H4 (cell line): Measurements from ENCODE around the gene ENPP1. TPM values are rescaled to one million over a fixed set of nuclear protein-coding genes. Genes with fewer than 3 reads are reported as not detected.

Experiments used
- DNase-seq: peaks from one replicate; pipeline ENCODE4 v3.0.0-alpha.2; 2015; ENCODE audit warnings: low spot score
- total RNA-seq: library from RNA; depleted of rRNA; stranded (reverse); fragments of >200 nt; shearing (Covaris generic); gene quantifications from 2 replicates; pipeline ENCODE4 v1.2.3, GENCODE V29; 2014; rRNA removed

The ENPP1 gene
- 32.2 and 39.5 TPM in 2 replicates for total RNA-seq

DNA sequence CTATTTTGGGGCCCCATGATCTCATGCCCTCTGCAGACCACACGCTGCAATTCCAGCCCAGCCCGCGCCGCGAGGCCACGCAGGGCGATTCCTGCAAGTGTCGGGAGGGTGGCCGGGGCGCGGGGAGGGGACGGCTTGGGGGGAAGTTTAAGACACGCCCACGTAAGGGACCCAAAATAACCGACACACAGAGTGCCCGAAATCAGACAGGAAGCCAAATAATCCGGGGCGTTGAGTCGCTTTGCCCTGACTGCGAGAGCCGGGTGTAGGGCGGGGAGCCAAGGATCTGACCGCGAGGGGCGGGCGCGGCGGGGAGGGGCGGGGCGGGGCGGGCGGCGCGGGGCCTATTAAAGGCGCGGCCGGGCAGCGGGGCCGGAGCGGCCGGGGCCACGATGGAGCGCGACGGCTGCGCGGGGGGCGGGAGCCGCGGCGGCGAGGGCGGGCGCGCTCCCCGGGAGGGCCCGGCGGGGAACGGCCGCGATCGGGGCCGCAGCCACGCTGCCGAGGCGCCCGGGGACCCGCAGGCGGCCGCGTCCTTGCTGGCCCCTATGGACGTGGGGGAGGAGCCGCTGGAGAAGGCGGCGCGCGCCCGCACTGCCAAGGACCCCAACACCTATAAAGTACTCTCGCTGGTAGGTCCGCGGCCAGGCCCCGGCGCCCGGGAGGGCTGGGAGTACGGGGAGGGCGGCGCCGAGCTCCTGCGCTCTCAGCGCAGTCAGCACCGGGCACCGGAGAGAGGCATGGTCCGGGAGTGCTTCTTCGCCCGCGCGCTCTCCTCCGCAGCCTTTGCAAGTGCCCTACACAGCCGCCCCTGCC is at the start of gene ENPP1:
Gene ENPP1 (plus strand): TSS at position 377 of the 816 bp plus-strand sequence. CDS start 16 bp downstream, at position 393.
- peak; percentile 42 for DNase-seq

DNA sequence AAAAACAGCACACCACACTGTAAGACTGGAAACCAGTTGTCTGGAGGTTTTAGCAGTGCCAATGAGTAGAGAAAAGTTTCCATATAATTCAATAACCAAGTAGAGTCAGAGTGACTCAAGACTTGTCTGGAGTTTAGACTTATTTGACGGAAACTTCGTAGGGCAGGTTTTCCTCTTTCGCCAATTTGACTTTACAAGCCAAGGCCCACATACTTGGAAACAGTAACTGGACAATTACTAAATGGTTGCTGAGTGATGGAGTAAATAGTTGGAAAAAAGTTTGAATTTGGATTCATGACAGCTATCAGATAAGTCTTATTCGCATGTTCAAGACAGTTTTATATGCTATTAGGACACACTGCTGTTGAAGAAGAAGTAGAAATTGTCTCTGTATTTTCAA is 48.9 kb upstream of the ENPP1 start:
- no peak for DNase-seq

DNA sequence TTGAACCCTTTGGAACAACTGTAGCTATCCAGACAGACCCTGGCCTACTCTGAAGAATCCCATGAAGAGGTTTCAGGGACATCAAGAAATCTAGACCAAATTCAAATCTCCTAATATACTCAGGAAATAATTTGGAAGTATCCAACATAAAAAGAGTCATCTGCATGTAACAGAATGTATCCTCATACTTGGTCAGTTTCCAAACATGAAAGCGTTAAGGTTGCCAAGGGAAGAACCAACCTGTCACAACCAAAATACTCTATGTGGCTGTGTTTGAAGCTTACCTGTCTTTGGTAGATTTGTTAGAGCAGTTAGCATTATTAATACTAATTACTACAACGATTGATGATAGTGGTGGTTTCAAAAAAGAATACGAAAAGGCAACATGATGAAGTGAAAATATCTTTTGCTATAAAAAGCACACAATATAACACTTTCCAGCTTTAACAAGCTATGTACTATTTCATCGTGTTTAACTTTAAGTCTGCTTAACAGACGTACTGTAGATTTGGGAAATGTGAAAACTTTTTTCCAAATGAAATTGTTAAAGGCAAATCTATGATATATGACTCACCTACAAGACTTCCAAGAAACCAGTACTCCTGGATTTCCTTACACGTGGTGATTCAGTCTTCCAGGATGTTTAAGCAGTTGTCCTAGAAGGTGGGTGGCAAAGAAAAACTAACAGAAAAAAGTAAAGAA is 46.6 kb upstream of the ENPP1 start:
- DNase-seq, result no peak

GRCh38 chr6:131761762-131762067 is 46.1 kb upstream of the ENPP1 start:
- no peak for DNase-seq

DNA sequence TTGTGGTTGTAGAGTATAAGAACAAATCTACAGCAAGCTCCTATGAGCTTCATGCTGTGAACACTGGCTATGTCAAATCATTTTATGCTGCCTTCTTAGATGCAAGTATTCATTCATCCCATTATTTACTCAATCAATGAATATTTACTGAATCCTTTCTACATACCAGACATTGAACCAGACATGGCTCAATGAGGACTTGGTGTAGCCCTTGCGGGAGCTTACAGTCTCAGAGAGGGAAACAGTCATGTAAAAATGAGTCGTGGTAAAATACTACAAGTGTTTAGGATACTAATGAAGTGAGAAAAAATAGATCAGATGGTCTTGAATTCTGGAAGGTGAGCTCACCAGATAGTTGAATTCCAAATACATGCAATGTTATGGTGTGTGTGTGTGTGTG is 44.8 kb upstream of the ENPP1 start:
- no peak for DNase-seq

DNA sequence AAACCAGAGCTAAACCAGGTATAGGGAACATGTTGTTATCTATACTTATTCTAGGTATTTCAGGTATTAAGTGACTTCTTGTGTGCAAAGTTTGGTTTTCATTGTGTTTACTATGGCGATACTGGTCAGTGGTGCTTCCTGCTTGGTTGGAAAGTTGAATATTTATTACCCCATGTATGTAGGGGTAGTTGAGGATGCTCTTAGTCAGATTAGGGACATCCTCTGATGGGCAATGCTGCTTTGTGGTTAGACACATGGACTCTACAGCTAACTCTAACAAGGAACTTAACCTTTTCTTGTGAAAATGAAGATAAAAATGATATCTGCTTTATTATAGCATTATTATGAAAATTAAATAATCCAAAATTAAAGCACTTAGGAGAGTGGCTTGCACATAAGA is 44.1 kb upstream of the ENPP1 start:
- DNase-seq, result no peak

- no peak for DNase-seq
Measured at GRCh38 chr6:131764350-131764749, 43.5 kb upstream of the ENPP1 start.

GRCh38 chr6:131765081-131765803 is 42.6 kb upstream of the ENPP1 start:
- DNase-seq, result peak; percentile 72

DNA sequence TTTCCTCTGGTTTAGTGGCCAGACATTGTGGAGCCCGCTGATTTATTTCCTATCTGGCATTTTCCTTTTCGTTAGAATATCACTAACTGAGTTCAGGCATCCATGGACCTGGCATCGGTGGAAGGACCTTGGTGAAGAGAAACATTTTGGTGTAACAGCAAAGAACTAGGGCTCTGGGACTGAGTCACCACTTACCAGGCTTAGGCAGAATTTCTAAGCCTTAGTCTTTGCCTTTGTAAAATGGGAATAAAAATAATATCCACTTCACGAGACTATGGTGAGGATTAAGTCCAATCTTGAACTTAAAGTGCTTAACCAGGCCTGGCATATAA is 42.0 kb upstream of the ENPP1 start:
- DNase-seq, result no peak

DNA sequence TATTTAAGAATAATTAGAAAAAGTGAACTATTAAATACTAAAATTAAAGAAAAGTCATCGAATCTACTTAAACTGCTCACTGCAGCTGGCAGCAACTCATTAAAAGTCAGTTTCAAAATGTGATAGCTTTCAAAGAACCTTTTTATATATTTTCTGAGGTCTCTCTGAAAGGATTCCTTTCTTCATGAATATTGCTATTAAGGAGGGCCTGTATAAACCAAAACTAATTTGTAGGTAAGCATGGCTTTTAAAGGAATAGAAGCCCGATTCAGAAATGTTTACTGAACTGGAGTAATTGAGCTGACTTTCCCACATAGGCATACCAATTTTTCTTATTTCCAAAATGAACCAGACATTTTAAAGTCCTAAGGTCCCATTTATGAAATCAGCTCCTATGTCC is 41.2 kb upstream of the ENPP1 start:
- no peak for DNase-seq

- no peak for DNase-seq
Measured at GRCh38 chr6:131768964-131769363, 38.9 kb upstream of the ENPP1 start.

DNA sequence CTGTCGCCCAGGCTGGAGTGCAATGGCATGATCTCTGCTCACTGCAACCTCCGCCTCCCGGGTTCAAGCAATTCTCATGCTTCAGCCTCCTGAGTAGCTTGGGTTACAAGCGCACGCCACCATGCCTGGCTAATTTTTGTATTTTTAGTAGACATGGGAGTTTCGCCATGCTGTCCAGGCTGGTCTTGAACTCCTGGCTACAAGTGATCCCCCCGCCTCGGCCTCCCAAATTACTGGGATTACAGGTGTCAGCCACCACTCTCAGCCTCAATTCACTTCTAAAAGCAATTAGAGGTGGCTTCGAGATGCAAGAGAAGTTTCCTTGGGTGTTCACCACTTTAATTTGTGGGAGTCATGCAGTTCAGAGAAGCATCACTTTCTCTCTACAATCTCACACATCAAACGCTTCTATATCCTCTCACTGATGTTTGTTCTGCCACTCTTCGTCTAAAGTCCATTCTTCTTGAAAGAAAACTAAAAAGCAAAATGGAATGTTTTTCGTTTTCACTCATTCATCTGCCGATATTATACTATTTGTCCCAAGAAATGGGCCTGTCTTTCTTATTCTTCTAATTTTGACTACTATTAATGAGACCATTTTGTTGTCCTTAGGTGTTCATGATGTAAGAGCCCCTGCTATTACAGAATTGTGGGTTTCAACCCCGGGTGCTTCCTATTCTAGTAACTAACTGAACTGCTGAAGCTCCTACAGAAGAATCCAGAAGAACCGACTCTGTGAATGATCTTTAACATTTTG is 38.3 kb upstream of the ENPP1 start:
- no peak for DNase-seq

DNA sequence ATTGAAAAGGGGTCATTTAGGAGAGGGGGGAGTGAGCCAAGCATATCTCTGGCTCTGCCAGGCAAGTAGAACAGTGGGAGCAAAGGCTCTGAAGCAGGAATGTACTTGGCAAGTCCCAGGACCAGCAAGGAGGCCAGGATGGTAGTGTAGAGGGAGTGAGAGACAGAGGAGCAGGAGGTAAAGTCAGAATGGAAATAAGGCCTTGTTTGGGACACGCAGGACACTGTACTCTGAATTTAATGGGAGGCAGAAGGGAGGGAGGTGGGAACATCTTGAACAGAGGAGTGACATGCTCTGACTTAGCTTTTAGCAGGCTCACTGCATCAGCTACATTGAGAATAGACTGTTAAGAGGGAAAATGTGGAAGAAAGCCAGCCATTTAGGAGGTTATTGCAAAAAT is 37.0 kb upstream of the ENPP1 start:
- no peak for DNase-seq

GRCh38 chr6:131773284-131773950 is 34.4 kb upstream of the ENPP1 start:
- DNase-seq, result no peak

GRCh38 chr6:131775886-131776285 is 31.9 kb upstream of the ENPP1 start:
- DNase-seq, result no peak

DNA sequence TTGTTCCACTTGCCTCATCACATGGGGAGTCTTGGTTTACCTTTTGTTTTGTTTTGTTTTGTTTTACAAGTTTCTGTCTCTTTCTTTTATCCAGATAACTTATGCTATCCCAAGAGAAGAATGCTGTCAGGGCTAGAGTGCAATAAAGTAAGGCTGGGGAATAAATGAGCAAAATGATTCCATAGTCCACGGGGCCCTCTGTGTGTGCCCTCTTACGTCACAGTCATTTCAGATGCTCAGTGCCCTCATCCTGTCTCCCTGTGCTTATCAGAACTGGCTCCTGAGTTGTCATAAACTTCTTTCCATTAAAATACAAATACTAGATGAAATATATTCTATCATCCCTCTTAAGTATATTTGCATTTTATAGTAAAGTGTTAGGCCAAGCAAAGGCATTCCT is 30.8 kb upstream of the ENPP1 start:
- DNase-seq, result no peak

- DNase-seq, result no peak
Measured at GRCh38 chr6:131778169-131778568, 29.7 kb upstream of the ENPP1 start.

DNA sequence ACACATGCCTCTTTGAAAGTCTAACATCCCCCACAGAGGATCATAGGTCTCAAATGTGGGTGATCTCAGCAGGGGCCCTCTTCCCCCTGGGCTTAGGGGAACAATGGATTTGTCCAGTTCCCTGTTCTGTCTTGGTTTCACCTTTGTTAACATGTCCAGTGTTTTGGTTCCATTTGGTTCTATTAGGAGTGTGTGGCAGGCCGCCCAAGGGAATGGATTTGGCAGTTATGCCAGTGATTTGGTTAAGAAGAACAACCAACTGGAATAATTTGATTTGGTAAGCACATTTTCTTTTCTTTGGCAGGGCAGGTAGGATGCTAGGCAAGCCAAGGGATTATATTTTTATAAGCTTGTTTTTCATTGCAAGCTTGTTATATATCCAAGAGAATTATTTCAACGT is 28.5 kb upstream of the ENPP1 start:
- DNase-seq, result no peak

- no peak for DNase-seq
Measured at GRCh38 chr6:131780600-131780999, 27.2 kb upstream of the ENPP1 start.

GRCh38 chr6:131781687-131782086 is 26.1 kb upstream of the ENPP1 start:
- no peak for DNase-seq

- DNase-seq, result no peak
Measured at GRCh38 chr6:131782764-131783163, 25.1 kb upstream of the ENPP1 start.

- DNase-seq, result no peak
Measured at GRCh38 chr6:131784561-131784960, 23.3 kb upstream of the ENPP1 start.
